Mononuclear cell (primary cell): Measurements from ENCODE around the gene GSTM4. TPM values are rescaled to one million over a fixed set of nuclear protein-coding genes. Genes with fewer than 3 reads are reported as not detected.

Source experiments
- H3K27me3 ChIP-seq: 2 replicates; pipeline ENCODE4 v1.6.0; 2011; ENCODE audit warnings: low read length, control low read depth; ENCODE audit not compliant: insufficient read depth
- H3K4me1 ChIP-seq: 2 replicates; pipeline ENCODE4 v1.5.1; 2011; ENCODE audit warnings: mild to moderate bottlenecking, low read length, control low read depth; ENCODE audit not compliant: insufficient read depth
- H3K4me3 ChIP-seq: 2 replicates; pipeline ENCODE4 v1.5.1; 2011; ENCODE audit warnings: mild to moderate bottlenecking, low read length, moderate library complexity
- H3K9me3 ChIP-seq: 2 replicates; pipeline ENCODE4 v1.5.1; 2011; ENCODE audit warnings: low read depth, mild to moderate bottlenecking, control low read depth, low read length
- total RNA-seq: library from RNA; depleted of rRNA; stranded (reverse); fragments of >200 nt; gene quantifications from one replicate; pipeline ENCODE4 v1.2.3, GENCODE V29; 2012

Gene GSTM4
- total RNA-seq, 1 donor = 8.4 TPM

GRCh38 chr1:109641078-109641740 lies 14.7 kb upstream of the GSTM4 start:
- Histone ChIP-seq H3K9me3 (no peaks in the 10 kb centered on the region), H3K27me3 (no peaks in the 10 kb centered on the region), H3K4me3 (no peak overlapping the region), H3K4me1 (peaks cover 11% of the 10 kb centered on the region)

- Histone ChIP-seq H3K4me3 (no peak overlapping the region), H3K4me1 (peaks cover 11% of the 10 kb centered on the region), H3K9me3 (no peaks in the 10 kb centered on the region), H3K27me3 (no peaks in the 10 kb centered on the region)
Measured at GRCh38 chr1:109641861-109642260, 14.0 kb upstream of the GSTM4 start.

- Histone ChIP-seq H3K4me1 (peaks cover 11% of the 10 kb centered on the region), H3K27me3 (no peaks in the 10 kb centered on the region), H3K4me3 (no peak overlapping the region), H3K9me3 (no peaks in the 10 kb centered on the region)
Measured at GRCh38 chr1:109642626-109643025, 13.3 kb upstream of the GSTM4 start.

- Histone ChIP-seq H3K4me3 (no peak overlapping the region), H3K4me1 (peaks cover 11% of the 10 kb centered on the region), H3K27me3 (no peaks in the 10 kb centered on the region), H3K9me3 (no peaks in the 10 kb centered on the region)
Measured at GRCh38 chr1:109643385-109644230, 12.3 kb upstream of the GSTM4 start.

GRCh38 chr1:109644670-109645069 lies 11.2 kb upstream of the GSTM4 start:
- Histone ChIP-seq H3K9me3 (no peaks in the 10 kb centered on the region), H3K4me3 (no peak overlapping the region), H3K27me3 (no peaks in the 10 kb centered on the region), H3K4me1 (peaks cover 11% of the 10 kb centered on the region)

- Histone ChIP-seq H3K4me1 (no peaks in the 10 kb centered on the region), H3K27me3 (peaks cover under 1% of the 10 kb centered on the region), H3K9me3 (no peaks in the 10 kb centered on the region), H3K4me3 (no peak overlapping the region)
Measured at GRCh38 chr1:109649491-109649914, 6.4 kb upstream of the GSTM4 start.

- peaks cover 2% of the 10 kb centered on the region for H3K27me3 ChIP-seq
- no peaks in the 10 kb centered on the region for H3K9me3 ChIP-seq
- peaks cover 5% of the 10 kb centered on the region for H3K4me1 ChIP-seq
- no peak overlapping the region for H3K4me3 ChIP-seq
Measured at GRCh38 chr1:109650609-109651008, 5.3 kb upstream of the GSTM4 start.

- H3K4me1 ChIP-seq = peaks cover 15% of the 10 kb centered on the region
- peaks cover 2% of the 10 kb centered on the region for H3K27me3 ChIP-seq
- H3K4me3 ChIP-seq = no peak overlapping the region
- H3K9me3 ChIP-seq = no peaks in the 10 kb centered on the region
Measured at GRCh38 chr1:109652402-109652801, 3.5 kb upstream of the GSTM4 start.

- H3K9me3 ChIP-seq = no peaks in the 10 kb centered on the region
- peaks cover 16% of the 10 kb centered on the region for H3K4me1 ChIP-seq
- H3K4me3 ChIP-seq = no peak overlapping the region
- peaks cover 2% of the 10 kb centered on the region for H3K27me3 ChIP-seq
Measured at GRCh38 chr1:109653306-109653705, 2.6 kb upstream of the GSTM4 start.

- Histone ChIP-seq H3K9me3 (no peaks in the 10 kb centered on the region), H3K4me3 (no peak overlapping the region), H3K27me3 (peaks cover 2% of the 10 kb centered on the region), H3K4me1 (peaks cover 20% of the 10 kb centered on the region)
Measured at GRCh38 chr1:109654519-109654918, 1.4 kb upstream of the GSTM4 start.

GRCh38 chr1:109657395-109657794 lies 1.5 kb downstream of the GSTM4 start:
- Histone ChIP-seq H3K4me3 (no peak overlapping the region), H3K4me1 (peaks cover 20% of the 10 kb centered on the region), H3K27me3 (peaks cover 2% of the 10 kb centered on the region), H3K9me3 (no peaks in the 10 kb centered on the region)

- Histone ChIP-seq H3K9me3 (no peaks in the 10 kb centered on the region), H3K27me3 (peaks cover 2% of the 10 kb centered on the region), H3K4me1 (peaks cover 20% of the 10 kb centered on the region)
Measured at GRCh38 chr1:109657970-109658369, 2.1 kb downstream of the GSTM4 start.

GRCh38 chr1:109658533-109659042 lies 2.7 kb downstream of the GSTM4 start:
- Histone ChIP-seq H3K9me3 (no peaks in the 10 kb centered on the region), H3K27me3 (peaks cover 2% of the 10 kb centered on the region), H3K4me1 (peaks cover 20% of the 10 kb centered on the region), H3K4me3 (no peak overlapping the region)

More at GRCh38 chr1:109657970-109658369, 2.1 kb downstream of the GSTM4 start:
- H3K4me3 ChIP-seq = no peak overlapping the region

- Histone ChIP-seq H3K27me3 (peaks cover 2% of the 10 kb centered on the region), H3K4me3 (no peak overlapping the region), H3K9me3 (no peaks in the 10 kb centered on the region), H3K4me1 (peaks cover 20% of the 10 kb centered on the region)
Measured at GRCh38 chr1:109659145-109659544, 3.2 kb downstream of the GSTM4 start.

GRCh38 chr1:109659997-109660690 lies 4.2 kb downstream of the GSTM4 start:
- H3K9me3 ChIP-seq = no peaks in the 10 kb centered on the region
- H3K4me1 ChIP-seq = peaks cover 20% of the 10 kb centered on the region
- H3K27me3 ChIP-seq = no peaks in the 10 kb centered on the region
- H3K4me3 ChIP-seq = no peak overlapping the region
